ENCODE measurements around the gene FRMD1. TPM values are rescaled to one million over a fixed set of nuclear protein-coding genes. Genes with fewer than 3 reads are reported as not detected.

FRMD1 gene
- polyA plus RNA-seq, 1 experiment, result not detected

DNA sequence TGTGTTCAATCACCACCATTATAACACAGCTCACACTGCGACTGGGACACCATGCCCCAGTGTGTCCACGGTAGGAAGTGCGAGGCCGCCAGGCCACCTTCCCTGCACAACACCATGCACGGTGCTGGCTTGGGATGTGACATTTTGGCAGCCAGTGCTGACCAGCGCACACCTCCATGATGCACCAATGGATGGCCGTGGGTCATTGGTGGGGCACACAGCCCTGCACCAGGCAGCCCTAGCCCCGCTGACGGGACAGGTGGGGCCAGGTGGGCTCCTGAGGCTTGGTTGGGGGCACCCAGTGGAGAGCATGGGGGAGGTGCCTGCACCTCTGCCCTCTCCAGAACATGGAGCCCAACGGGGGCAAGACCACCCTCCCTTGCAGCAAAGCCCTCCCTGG lies 18.2 kb upstream of the FRMD1 start:
- no peak for DNase-seq (ENCODE audit: low read depth, low spot score)
- Histone ChIP-seq H3K27me3 (ENCODE audit: control insufficient read depth, insufficient read depth, low read length) (peaks cover 11% of the 10 kb centered on the region), H3K9me3 (ENCODE audit: control insufficient read depth, insufficient read depth, low read length) (peaks cover 38% of the 10 kb centered on the region), H3K27ac (ENCODE audit: low read depth, low read length) (no peak overlapping the region), H3K4me3 (ENCODE audit: low read depth, low read length) (no peak overlapping the region)
- ChIA-PET CTCF (no interaction called here), POLR2A (no interaction called here)
- TF ChIP-seq, protein P1, sequence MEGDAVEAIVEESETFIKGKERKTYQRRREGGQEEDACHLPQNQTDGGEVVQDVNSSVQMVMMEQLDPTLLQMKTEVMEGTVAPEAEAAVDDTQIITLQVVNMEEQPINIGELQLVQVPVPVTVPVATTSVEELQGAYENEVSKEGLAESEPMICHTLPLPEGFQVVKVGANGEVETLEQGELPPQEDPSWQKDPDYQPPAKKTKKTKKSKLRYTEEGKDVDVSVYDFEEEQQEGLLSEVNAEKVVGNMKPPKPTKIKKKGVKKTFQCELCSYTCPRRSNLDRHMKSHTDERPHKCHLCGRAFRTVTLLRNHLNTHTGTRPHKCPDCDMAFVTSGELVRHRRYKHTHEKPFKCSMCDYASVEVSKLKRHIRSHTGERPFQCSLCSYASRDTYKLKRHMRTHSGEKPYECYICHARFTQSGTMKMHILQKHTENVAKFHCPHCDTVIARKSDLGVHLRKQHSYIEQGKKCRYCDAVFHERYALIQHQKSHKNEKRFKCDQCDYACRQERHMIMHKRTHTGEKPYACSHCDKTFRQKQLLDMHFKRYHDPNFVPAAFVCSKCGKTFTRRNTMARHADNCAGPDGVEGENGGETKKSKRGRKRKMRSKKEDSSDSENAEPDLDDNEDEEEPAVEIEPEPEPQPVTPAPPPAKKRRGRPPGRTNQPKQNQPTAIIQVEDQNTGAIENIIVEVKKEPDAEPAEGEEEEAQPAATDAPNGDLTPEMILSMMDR (IDR thresholded peaks at IDR 0.05; ENCODE audit: low read depth, low read length), result no peak

DNA sequence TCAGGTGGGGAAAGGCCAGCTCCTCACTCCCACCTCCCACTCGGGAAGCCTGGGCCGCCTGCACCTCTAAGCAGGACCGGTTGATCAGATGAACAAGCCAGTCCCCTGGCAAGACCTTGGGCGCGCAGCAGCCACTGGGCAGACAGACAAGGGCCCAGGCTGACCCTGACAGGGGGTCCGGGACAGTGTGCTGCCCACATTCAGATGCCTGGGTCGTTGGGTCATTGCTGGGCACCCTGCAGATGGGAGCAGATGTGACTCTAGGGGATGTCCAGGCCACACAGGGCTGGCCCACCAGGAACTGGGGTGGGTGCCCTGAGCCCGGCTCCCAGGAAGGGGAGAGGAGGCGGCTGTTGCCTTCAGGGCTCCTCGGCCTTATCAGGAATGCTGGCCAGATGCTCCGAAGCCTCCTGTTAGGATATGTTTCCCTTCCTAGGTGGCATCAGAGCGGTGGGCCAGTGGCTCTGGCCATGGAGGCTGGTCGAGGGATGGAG lies 17.3 kb upstream of the FRMD1 start:
- Histone ChIP-seq H3K4me3 (ENCODE audit: low read depth, low read length) (no peak overlapping the region), H3K27me3 (ENCODE audit: control insufficient read depth, insufficient read depth, low read length) (peaks cover 11% of the 10 kb centered on the region), H3K9me3 (ENCODE audit: control insufficient read depth, insufficient read depth, low read length) (peaks cover 41% of the 10 kb centered on the region), H3K27ac (ENCODE audit: low read depth, low read length) (no peak overlapping the region)
- ChIA-PET CTCF (no interaction called here), POLR2A (no interaction called here)
- TF ChIP-seq, protein P1 (IDR thresholded peaks at IDR 0.05; ENCODE audit: low read depth, low read length), result no peak
- DNase-seq (ENCODE audit: low read depth, low spot score), result no peak

DNA sequence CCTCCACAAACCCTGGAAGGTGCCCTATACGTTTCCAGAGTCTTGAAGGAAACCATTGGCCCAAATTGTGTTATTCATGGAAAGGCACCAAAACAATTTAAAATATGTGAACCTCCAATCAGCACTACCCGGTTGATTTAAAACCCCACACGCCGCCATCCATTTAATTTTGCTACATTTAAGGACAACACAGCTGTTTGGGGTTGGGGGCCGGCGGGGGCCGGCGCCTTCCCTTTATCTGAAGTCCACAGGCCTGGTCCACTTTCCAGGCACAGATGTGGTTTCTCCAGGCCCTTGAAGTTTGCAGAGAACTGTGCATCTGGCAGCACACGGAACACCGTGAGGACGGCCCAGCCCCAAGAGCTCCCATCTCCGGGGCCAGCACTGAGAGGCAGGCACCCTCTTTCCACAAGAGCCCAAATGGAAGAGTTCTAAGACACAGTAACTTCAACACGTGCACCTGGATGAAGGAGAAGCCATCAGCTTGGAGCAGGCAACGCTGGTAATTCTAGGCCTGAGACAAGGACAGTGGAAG lies 16.8 kb upstream of the FRMD1 start:
- no peak overlapping the region for H3K4me3 ChIP-seq (ENCODE audit: low read depth, low read length)
- H3K27ac ChIP-seq (ENCODE audit: low read depth, low read length), result no peak overlapping the region
- ChIA-PET CTCF (no interaction called here), POLR2A (no interaction called here)
- H3K9me3 ChIP-seq (ENCODE audit: control insufficient read depth, insufficient read depth, low read length), result peaks cover 46% of the 10 kb centered on the region
- peaks cover 11% of the 10 kb centered on the region for H3K27me3 ChIP-seq (ENCODE audit: control insufficient read depth, insufficient read depth, low read length)
- no peak for DNase-seq (ENCODE audit: low read depth, low spot score)
- TF ChIP-seq, protein P1 (IDR thresholded peaks at IDR 0.05; ENCODE audit: low read depth, low read length), result no peak

DNA sequence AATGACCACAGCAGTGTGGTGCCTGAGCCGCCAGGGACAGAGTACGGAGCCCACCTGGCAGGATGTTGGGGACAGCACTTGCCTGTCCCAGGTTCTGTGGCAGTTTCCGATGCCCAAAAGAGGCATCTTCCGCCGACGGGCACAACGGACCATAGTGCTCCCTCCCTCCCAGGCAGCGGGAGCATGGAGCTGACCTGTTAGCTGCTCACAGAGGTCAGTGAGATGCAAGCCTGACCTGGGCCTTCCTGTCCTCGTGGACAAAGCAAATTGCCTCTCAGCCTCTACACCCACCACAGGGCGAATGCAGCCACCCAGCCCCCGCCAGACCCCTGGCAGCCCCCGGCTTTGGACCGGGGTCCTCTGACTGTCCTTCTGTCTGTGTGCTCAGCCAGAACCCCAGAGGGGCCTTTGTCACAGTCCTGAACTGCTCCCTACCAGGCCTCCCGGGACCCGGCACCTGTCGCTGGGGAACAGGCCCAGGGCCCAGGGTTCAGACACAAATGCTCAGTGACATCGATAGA lies 16.2 kb upstream of the FRMD1 start:
- H3K9me3 ChIP-seq (ENCODE audit: control insufficient read depth, insufficient read depth, low read length), result peaks cover 49% of the 10 kb centered on the region
- TF ChIP-seq, protein P1 (IDR thresholded peaks at IDR 0.05; ENCODE audit: low read depth, low read length), result no peak
- POLR2A ChIA-PET, result no interaction called here
- CTCF ChIA-PET, result no interaction called here
- H3K27ac ChIP-seq (ENCODE audit: low read depth, low read length), result no peak overlapping the region
- DNase-seq (ENCODE audit: low read depth, low spot score), result no peak
- peaks cover 5% of the 10 kb centered on the region for H3K27me3 ChIP-seq (ENCODE audit: control insufficient read depth, insufficient read depth, low read length)
- no peak overlapping the region for H3K4me3 ChIP-seq (ENCODE audit: low read depth, low read length)

DNA sequence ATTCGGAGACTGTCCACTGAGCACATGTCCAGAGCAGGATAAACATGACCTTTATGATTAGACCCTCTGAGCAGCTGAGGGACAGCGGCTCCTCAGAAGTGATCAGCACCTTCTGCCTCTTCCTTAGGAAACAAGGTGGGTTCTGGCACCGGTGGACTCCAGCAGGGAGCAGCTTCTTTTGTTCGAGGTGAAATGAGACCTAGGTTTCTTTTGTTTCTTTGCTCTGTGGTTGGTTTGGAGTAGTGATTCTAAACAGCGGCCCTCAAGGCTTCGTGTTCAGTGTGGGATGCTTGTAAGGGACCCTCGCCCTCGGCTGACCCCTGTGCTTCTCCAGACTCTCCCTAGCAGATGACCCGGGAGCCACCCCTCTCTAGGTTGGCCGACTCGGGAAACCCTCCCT lies 14.6 kb upstream of the FRMD1 start:
- Histone ChIP-seq H3K9me3 (ENCODE audit: control insufficient read depth, insufficient read depth, low read length) (peaks cover 54% of the 10 kb centered on the region), H3K4me3 (ENCODE audit: low read depth, low read length) (no peak overlapping the region), H3K27ac (ENCODE audit: low read depth, low read length) (no peak overlapping the region), H3K27me3 (ENCODE audit: control insufficient read depth, insufficient read depth, low read length) (no peaks in the 10 kb centered on the region)
- ChIA-PET POLR2A (no interaction called here), CTCF (no interaction called here)
- TF ChIP-seq, protein P1 (IDR thresholded peaks at IDR 0.05; ENCODE audit: low read depth, low read length), result no peak
- DNase-seq (ENCODE audit: low read depth, low spot score), result no peak

All from AG04450 (cell line).